Activated CD4-positive, alpha-beta T cell treated with anti-CD3 and anti-CD28 coated beads, Interleukin-2, Interleukin-4, amounts not matched to agents 100 ng/mL and 50 ng/mL, durations not matched to agents 16 hours and 8 hours (primary cell): ENCODE measurements around the gene FAM229B.
"Not testable (repeated sequence)": the region's sequence is repeated elsewhere in the genome, so short reads cannot be mapped to it uniquely, and the experiment has no call there.

Source experiments
- DNase-seq: peaks from one replicate; pipeline ENCODE4 v3.0.0-alpha.2; 2020; ENCODE audit warnings: low spot score

FAM229B gene

DNA sequence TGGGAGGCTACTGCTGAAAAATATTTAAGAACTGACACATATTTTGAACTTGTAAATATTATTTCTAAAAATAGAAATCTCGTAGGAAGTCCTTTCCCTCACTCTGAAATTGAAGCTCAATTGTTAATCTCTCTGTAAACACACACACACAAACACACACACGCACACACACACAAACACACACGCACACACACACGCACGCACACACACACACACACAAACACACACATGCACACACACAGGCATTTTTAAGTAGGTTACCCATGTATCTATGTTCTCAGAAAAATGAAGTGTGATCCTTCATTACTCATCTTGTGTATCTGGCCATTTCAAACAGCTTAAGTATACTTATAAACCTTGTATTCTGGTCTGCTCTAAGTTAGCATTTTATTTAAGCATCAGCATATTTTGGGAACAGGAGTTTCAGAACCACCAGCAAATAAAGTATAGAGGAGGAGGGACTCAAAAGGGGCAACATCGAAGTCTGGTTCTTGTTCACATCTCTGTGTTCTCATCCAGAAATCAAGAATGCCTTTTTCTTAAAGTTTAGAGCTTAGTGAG lies 21.9 kb upstream of the FAM229B start:
- DNase-seq: no peak

DNA sequence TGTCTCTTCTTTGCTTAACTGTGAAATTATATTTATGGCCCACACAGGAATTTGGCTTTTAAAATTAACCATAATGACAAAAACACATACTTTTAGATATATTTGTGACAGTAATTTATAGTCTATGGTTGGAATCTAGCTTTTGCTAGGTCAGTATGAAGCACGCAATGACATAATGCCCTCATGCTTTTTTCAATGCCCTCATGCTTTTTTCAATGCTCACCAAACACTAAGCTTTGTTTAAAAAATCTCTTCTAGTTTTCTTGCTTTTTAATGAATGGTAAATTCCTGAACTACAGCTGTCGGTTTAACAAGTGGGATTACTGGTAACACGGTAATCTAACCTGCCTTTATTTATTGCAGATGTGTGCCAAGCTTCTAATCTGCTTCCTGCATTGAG lies 20.8 kb upstream of the FAM229B start:
- DNase-seq: no peak

DNA sequence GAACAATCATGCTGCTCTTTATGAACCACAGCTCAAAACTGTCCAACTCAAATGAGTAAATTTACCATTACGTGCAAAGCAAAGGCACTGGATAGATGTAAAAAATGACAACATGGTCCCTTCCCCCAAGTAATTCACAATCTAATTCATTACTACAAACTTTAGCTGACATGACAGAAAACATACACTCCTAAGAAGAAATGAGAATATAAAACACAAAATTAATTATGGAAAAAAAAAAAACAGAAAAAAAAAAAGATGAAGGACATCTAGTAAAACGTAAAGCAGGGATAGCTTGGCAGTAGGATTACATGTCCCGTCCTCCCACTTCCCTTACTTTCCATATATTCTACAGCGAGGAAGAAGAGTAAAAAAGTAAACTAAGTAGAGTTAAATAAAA lies 5.8 kb upstream of the FAM229B start:
- no peak for DNase-seq

DNA sequence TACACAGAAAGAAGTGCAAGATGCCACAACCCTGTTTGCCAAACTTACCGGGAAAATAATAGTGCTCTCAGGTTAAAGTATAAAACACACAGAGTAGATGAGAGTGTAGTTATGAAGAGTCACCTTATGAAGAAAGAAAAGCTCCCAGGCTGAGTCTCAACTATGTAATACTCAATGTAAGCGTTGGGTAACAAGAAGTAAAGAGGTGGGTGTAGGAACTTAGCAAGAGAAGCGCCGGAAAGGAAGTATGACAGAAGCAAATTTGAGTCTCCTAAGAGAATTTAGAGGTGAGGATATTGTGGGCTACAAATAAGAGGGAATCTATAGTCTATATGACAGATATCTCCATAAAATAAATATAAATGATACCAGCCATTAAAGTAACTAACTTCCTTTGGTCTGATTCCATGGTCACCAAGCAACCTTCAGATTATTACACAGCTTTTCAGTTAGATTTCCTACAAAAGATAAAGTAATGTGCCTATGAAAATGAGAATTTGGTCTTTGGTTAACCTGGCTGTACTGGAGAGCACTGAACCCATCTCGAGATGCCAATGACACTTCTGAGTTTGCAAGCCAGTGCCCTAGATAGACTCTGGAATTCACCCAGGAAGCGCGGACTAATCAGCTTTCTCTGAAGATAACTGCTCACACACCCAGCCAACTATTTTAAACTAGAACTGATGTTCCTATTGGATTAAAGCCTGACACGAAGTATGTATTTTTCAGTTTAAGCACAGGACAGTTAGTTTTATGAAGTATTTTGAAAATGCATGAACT lies 1.9 kb upstream of the FAM229B start:
- no peak for DNase-seq

DNA sequence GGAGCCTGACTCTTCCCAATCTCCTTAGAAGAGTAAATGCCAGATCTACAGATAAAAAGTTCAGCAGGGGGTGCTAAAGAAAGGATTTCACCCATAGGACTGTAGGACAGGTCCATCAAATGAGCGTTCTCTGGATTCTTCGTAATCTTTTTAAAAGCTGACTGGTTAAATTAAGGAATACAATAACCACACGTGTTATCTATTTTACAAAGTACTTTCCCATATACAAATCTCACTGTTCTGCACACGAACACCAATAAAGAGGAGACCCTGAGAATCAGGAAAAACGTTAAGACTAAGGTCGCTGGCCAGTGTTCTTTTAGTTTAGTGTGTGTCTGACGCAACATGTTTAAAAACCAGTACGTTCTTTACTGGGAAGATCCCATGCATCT lies 651 bp upstream of the FAM229B start:
- peak; percentile 22 for DNase-seq

DNA sequence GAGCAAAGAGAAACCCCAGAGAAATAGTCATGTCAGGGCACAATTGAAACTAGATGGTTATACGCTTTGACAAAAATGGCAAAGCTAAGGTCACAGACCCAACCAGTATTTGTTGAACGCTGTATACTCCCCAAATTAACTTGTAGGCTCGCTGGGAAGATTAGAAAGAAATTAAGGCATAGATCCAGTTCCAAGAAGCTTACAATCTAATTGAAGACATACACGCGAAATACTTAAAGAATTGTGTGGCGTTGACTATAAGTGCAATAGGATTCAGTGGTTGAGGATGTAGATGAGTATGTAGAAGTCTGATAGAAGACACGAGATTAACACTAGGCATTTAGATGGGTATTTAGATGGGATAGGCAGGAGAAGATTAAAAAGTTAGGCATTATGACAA lies 525 bp downstream of the FAM229B start:
- DNase-seq: no peak

DNA sequence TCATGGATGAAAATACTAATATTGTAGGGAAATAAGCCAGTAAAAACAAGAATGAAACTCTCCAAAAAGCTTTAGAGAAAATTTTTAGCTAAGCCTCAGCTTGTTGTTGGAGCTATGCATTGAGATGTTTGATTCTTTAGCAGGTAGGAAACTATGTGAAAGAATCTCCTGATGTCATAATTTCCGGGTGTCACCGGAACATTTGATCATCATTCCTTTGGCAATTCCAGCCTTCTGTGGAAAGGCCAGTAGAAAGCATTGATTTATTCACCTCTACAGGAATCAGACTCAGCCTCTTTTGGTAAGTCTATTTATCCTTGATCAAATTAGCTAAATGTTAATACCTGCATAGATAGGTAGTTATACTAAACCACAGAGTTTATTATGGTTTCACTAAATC lies 9.5 kb downstream of the FAM229B start:
- DNase-seq: no peak

DNA sequence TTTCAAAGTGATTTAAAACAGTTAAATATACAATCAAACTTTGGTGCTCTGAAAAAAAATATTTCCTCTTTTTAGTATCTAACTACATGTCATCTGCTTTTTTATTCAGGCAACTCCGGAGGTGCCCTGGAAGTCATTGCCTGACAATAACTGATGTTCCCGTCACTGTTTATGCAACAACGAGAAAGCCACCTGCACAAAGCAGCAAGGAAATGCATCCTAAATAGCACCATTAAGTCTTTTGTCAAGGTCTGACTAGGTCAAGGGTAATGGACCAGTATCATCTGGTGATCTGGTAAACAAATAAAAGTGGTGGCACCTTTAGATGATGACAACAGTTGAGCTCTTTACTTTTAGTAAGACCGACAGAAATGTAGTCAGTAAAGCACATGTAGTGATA lies 13.2 kb downstream of the FAM229B start:
- no peak for DNase-seq

DNA sequence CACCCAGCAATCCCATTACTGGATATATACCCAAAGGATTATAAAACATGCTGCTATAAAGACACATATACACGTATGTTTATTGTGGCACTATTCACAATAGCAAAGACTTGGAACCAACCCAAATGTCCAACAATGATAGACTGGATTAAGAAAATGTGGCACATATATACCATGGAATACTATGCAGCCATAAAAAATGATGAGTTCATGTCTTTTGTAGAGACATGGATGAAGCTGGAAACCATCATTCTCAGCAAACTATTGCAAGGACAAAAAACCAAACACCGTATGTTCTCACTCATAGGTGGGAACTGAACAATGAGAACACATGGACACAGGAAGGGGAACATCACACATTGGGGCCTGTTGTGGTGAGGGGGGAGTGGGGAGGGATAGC lies 18.6 kb downstream of the FAM229B start:
- DNase-seq: not testable (repeated sequence)

DNA sequence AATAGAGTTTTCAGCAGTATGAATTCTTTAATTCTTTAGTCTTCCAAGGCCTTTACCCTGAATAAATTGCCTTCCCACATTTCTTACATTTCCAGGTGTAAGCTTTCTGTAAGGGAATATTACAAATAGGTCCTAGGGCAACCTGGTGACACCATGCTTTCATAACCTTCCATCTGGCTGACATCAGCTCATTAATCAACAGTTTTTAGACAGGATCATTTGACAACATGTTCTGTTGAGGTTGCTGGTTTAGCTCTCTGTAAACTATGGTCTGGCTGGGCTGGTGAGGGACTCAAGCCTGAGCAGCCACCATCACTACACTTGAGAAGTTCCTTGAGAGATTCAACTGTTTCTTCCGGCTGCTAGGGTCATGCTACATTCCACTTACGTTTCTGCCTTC lies 19.2 kb downstream of the FAM229B start:
- DNase-seq: no peak

DNA sequence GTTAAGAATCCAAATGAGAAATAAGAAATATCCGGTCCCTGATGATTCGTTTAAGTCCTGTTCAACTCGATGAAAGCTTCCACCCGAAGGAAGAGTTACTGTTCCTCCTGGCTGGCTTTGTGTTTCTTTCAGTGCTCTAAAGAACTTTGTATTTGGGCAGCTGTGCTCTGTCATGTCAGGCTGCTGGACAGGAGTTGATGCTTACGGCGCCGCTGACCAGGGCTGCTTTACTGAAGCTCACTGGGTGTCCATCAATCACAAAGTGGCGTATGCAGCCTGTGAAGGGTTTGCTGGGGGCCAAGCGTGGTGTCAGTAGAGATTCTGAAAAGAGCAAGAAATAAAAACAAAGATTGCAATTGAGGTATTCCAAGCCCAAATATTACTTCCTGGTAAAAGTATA lies 21.9 kb downstream of the FAM229B start:
- no peak for DNase-seq

DNA sequence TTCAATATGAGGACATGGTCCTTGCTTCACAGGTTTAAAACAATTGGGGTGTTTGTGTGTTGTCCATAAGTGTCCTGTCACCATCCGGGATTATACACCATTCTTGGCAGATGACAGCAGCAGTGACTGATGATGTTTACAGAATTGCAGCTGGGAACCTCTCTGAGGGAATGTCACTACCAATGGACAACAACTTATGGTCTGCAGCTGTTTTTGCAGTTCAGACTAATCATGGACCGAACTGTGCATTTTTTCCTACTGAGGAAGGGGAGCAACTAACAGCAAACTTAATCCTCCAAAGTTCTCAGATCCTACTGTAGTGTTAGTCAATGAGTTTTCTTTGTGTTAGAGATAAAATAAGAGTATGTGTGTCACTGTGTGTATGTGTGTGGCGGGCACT lies 26.0 kb downstream of the FAM229B start:
- DNase-seq: no peak

DNA sequence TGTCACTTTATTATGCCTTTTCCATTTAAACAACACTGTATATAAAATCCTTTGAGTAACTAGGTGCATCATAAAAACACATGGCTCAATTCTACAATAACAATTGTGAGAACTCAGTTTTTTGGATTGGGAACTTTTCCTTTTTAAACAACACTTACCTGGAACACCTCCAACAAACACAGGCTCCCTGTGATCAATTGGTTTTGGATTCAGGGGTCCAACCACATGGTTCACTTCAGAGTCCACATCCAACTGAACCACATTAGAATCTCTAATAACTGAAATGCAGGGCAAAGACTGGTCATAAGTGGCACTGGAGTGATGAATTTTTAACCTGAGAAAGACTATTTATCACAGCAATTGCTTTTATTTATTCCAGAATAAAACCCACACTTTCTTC lies 26.5 kb downstream of the FAM229B start:
- no peak for DNase-seq

DNA sequence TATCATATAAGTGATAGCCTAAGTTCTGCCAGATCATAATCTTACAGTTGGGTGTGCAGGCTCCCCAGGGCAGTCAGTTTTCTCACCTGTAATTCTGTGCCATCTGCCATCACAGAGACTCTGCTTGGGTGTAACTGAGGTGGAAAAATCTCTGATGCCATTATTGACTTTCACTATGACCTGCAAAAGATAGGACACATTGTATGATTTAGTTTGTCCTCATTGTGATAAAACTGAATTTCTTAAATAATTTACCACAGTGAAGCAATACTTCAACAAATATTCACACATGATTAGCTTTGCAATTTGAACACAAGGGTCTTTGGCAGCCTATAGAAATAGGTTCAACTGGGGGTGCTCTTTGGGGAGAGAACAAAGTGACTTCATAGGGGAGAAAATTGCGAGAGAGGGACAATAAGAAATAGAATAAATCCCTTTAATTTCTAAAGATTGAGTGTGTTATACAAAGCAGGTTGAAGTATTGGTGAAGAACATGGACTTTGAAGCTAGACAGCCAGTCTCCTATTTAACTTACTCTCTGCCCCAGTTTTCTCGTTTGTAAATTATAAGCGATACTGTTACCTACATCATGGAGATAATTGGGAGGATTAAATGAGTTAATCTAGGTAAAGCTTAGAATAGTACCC lies 27.3 kb downstream of the FAM229B start:
- no peak for DNase-seq

DNA sequence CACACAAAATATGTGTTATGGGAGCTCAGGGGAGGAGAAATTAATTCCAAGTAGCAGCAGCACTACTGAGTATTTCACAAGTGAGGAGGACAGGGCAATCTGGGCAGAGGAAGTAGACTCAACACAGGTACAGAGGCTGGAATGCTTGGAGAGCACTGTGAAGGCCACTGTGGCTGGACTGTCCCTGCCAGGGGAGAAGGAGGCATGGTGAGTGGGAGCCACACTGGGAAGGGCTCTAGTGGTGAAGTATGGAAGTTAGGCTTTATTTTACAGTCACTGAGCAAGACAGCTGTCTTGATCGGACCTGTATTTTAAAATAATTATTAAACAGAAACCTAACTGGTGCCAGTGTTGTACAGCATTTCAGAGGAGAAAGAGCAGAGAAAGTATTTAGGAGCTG lies 28.8 kb downstream of the FAM229B start:
- no peak for DNase-seq

DNA sequence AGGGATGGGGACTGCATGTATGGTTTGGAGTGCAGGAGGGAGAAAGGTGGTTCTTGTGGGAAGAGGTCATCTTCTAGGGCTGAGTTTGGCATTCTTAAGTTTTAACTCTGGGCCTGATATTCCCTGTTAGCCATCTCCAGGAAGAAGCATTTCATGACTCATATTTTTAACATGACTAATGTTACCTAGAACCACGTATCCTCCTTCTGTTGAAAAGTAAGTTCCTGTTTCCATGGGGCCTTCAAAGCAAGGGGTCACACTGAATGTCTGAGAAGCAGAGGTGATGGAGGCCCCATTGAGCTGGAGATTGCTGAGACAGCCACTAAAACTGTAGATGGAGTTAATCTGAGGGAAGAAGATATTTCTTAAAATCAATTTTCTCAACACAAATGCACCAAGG lies 30.2 kb downstream of the FAM229B start:
- peak; percentile 55 for DNase-seq

DNA sequence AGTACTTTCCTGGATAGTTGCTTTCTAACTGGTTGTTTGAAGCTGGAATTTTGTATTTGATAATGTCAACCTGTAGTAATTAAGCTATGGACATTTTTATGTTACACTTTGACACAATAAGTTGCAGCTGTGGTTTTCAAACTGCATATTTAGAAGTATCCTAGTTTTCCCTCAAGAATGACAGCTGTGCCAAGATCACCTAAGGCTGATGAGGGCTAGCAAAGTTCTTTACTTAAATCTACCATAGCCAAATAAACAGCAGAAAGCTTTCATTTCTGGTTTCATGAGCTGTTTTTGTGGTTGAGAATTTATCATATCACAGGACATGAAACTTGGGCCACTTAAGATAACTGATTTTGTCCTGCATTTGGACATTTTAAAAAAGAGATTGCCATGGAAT lies 30.6 kb downstream of the FAM229B start:
- DNase-seq: no peak

DNA sequence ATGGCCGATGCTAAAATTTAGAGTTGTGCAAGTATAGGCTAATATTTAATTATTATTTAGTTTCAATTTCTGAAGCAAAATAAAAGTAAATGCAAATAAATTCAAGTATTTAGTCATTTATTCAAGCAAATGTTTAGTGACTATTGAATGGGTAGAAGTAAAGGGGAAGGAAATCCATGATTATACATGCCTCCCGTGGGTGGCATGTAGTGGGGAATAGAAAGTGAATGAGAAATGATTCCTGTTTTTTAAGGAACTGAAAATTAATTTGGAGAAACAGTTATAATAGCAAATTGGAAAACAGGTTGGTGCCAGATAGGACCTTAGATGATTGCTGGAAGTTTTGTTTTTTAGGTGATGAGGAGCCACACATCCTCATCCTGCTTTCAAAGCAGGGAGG lies 35.4 kb downstream of the FAM229B start:
- no peak for DNase-seq

DNA sequence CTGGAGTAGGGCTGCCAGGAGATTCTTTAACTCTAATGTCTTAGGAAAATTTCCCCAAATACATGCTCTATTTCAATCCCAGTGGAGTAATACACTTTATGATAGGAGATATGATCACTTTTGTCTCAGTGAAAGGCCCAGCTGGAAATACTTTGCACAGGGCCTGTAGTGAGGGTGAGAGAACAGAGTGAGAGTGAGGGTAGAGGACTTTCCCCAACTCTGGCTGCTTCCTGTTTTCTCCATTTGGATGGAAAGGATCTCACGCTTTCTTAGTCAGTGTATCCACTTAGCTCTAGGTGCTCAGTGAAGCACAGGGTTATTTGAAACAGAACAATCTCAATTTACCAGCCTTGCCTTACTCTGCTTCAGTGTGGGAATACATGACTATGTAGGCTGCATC lies 36.6 kb downstream of the FAM229B start:
- DNase-seq: no peak

DNA sequence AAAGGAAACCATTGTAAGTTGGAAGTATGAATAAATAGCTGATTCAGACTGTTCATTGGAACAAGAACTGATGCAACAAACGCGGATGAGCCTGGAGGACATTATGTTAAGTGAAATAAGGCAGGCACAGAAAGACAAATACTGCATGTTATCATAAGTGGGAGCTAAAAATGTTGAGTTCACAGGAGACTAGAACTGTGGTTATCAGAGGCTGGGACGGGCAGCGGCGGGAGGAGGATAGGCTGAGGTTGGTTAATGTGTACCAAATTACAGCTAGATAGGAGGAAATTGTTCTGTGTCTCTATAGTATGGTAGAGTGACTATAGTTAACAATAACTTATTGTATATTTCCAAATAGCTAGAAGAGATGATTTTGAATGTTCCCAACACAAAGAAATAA lies 40.8 kb downstream of the FAM229B start:
- no peak for DNase-seq

DNA sequence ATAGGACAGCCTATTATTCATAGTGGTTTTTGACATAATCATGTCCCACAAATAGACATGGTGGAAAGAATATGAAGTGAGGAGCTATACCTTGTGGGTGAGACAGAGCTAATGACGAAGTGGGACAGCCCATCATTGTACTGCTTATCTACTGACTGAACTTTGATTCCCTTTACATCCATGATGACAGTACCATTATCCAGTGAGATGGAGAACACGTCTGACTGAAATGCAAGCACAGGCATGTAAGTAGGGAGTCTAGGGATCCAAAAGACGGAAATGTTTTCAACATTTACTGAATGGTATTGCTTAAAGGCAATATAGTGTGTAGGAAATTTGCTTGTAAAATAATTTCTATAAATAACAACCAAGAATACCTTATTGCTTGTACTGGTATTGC lies 43.5 kb downstream of the FAM229B start:
- DNase-seq: no peak

DNA sequence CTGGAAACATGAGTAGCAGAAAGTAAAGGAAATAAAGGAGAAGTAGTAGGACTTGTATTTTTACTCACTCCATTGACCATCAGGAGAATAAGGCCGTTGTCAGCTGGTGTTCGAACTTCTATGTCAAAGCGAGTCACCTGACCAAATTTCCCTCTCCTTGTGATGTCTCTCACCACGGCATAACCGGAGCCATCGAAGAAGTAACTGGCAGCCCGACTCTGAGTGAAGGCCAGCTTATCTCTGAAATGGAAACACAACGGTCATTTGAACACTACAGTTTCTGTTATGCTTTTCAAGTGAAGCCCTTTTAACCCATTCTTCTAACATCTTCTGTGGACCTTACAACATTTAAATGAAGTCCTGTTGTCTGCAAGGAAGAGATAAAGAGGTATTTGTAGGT lies 51.7 kb downstream of the FAM229B start:
- DNase-seq: no peak

DNA sequence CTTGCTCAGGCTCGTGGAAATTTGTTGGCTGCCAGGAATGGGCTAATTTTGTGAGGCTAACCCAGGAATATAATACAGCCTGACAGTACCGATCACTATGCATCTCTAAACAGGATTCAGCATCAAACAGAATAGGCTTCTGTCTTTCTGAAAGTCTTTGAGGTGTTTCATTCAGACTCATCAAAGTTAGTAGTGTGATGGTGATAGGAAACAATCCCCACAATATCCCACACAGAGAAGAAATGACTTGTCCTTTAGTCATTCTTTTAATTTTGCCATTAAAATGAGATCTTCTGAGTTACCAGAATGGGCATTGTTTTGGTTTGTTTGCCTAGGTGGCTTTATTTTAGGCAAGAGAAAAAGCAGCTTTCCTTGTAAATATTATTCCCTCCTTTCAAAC lies 54.3 kb downstream of the FAM229B start:
- DNase-seq: no peak
